ENCODE data around the gene ASPM.
"Not testable (repeated sequence)": the region's sequence is repeated elsewhere in the genome, so short reads cannot be mapped to it uniquely, and the experiment has no call there.

The ASPM gene

DNA sequence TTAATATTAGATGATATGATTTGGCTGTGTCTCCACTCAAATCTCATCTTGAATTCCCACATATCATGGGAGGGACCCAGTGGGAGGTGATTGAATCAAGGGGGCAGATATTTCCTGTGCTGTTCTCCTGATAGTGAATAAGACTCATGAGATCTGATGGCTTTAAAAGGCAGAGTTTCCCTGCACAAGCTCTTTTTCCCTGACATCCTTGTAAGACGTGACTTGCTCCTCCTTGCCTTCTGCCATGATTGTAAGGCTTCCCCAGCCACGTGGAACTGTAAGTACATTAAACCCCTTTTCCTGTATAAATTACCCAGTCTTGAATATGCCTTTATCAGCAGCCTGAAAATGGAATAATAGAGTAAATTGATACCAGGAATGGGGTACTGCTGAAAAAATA lies 66.1 kb downstream of the ASPM start:
- DNase-seq, result no peak

DNA sequence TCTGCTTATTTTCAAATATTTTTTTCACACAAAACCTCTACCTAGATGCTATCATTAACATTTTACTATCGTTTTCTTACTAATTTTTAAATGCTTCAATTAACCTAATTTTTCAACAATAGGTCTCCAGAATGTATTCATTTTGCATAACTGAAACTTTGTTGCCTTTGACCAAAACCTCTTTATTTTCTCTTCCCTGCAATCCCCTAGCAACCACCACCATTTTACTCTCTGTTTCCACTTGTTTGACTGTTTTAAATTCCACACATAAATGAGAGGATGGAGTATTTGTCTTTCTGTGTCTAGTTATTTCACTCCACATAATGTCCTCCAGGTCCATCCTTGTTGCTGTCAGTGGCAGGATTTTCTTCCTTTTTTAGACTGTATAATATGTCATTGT lies 69.9 kb downstream of the ASPM start:
- DNase-seq, result no peak

DNA sequence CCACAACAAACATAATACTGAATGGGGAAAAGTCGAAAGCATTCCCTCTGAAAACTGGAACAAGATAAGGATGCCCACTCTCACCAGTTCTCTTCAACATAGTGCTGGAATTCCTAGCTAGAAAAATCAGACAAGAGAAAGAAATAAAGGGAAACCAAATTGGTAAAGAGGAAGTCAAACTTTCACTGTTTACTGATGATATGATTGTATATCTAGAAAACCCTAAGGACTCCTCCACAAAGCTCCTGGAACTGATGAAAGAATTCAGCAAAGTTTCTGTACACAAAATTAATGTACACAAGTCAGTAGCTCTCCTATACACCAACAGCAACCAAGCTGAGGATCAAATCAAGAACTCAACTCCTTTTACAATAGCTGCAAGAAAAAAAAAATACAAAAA lies 72.5 kb downstream of the ASPM start:
- DNase-seq, result no peak

- no peak for DNase-seq
These were observed 79.0 kb downstream of the ASPM start for GRCh38 chr1:197067457-197067818.

DNA sequence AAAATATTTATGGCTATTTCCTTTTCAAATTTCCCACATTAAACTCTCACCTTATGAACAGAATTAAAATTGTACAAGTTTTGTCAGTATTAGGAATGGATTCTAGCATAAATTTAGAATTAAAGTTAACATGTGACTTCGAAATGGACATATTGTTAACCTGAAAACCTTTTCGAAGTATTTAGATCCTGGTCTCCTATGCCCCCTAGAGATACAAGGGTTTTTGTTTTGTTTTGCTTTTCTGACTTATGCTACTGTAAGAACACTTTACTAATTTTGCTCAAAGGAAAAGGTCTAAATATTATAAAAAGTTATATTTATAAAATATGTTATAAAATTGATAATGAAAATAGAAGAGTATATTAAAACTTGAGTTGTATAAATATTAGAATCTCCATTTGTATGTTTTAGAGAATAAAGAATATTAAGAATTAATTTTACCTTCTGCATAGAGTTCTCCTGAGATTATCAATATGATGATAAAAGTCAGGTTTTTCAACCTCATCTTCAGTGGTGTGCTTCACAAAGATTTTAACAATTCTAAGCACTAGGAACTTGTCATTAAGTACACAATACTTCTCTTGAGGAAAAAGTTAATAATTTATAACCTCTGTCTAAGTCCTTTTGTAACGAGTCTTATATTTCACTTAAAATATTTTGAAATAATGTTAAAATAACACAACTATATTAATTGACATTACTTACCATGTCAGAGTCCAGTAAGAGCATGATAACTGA lies 79.6 kb downstream of the ASPM start, which contains the start of gene F13B:
Gene F13B (minus strand): TSS at position 542 of the 738 bp plus-strand sequence. CDS start 37 bp downstream, at position 505.
- no peak for DNase-seq

- DNase-seq, result no peak
These were observed 80.2 kb downstream of the ASPM start for GRCh38 chr1:197066277-197066676.

DNA sequence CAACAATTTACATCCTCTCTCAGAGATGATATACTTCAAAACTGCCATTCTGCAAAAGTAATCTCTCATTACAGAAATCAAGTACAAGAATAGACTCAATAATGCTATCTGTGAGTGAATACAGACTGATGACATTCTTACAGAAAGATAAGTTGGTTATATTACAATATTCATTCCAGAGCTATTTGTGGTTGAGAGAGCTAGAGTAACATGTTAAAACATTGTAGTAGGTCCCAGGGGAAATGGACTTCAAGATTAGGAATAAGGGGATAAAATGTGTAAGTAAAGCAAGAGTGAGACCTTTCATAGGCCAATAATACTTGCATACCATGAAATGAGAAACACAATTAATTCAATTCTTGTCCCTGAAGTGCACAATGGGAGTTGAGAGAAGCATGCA lies 80.9 kb downstream of the ASPM start:
- no peak for DNase-seq

GRCh38 chr1:197063212-197063611 lies 83.3 kb downstream of the ASPM start:
- DNase-seq, result no peak

GRCh38 chr1:197062692-197063091 lies 83.8 kb downstream of the ASPM start:
- no peak for DNase-seq

DNA sequence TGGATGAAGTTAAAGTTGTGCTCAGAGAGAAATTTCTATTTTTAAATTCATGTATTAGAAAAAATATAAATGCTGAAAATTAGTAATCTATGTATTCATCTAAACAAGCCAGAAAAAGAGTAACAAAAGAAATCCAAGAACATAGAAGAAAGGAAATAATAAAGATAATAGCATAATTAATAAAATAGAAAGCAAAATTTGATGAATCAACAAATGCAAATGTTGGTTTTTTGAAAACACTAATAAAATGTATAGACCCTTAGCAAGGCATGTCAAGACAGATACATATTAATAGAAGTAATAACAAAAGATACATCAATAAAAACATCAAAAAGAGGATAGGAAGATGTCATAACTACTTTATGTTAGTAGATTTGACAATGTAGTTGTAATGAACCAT lies 97.4 kb downstream of the ASPM start:
- no peak for DNase-seq

DNA sequence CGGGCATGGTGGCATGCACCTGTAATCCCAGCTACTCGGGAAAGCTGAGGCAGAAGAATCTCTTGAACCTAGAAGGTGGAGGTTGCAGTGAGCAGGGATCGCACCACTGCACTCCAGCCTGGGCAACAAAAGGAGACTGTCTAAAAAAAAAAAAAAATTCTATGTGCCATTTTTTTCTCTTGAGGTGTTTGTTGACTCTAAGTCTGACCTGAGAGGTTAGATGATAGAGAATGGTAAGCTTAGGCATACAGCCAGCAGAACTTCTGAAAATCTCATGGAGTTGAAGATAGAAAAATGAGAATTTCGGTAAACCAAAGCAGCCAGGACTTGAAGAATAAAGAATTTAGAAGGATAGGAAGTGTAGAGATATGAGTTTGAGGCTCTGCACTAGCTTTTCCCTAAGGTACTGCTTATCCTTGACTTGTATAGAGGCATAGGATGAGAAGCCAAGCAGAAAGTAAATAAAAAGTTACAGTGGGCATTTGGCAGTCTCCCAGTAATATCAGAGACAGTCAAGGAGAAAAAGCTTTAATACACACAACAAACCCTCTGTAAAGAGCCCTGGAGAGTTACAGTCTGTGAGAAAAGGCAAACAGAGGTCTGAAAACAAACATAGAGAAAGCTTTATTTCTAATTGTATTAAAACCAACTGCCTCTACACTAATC lies 103.7 kb downstream of the ASPM start:
- DNase-seq, result no peak

DNA sequence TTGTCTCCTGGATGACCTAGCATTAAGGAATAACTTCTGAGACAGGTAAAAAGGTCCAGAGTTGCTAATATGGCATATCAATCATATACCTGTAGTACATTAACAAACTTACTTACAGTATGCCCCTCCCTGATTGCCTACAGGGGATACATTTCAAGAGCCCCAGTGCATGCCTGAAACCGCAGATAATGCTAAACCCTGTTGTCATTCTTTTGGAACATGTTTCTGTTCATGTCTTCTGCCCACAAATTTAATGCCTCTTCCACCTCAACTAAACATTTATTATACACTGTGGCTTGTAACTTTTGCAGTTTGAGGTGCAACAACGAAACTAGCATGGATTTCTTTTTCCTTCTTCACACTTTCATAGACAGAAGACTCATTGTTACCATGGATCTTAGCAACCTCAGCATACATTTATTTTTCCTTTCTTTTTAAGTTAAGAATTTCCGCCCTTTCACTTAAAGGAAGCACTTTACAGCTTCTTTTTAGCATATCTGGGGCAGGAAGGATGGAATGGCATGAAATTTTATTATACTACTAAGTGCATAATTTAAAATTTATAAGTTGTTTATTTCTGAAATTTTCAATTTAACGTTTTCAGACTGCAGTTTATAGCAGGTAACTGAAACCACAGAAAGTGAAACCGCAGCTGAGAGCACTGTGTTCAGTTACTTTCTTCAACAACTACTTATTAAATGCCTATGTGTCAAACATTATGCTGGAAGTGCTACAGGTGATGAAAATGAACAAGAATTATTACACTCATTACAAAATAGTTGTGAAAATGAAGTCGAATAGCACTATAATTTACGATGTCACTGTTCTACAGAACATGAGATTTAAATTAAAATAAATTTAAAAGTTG lies 104.7 kb downstream of the ASPM start:
- DNase-seq, result no peak

DNA sequence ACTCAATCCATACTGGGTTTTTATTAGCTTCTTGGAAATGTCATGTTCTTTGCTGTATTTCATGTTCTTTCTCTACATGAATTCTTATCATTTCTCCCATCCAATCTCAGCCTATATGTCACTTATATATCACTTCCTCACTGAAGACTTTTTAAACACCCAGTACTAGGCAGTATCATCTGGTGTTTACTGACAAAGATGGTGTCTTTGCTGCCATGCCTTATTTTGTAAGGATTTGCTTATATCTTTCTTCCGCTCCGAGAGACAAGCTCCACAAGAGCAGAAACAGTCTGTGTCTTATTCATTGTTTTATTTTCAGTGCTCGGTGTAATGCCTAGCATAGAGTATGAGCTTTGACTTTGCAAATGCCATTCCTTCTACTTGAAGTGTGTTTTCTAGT lies 109.6 kb downstream of the ASPM start:
- no peak for DNase-seq

DNA sequence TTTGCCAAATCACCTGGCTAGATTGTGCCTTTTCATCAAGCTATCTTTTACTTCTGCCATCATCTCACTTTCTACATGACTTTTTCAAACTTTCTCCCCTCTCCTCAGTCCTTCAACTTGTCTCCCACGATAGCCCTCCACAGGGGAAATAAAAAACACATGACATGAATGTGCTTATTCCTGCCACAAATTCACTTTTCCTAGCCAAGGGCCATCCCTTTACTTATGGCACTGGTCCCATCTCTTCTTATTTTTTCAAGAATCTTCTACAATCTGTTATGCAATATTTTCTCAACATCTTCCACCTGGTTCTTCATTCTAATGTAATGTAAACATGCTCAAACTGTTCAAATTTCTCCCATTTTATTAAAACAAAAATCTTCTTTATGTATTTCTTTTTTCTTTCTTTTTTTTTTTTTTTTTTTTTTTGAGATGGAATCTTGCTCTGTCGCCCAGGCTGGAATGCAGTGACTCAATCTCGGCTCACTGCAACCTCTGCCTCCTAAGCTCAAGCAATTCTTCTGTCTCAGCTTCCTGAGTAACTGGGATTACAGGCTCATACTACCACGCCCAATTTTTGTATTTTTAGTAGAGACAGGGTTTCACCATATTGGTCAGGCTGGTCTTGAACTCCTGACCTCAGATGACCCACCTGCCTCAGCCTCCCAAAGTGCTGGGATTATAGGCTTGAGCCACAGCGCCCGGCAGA lies 111.7 kb downstream of the ASPM start:
- DNase-seq, result not testable (repeated sequence)
